Testis (tissue), 3 donors: Measurements from ENCODE around the gene FAM228A. TPM values are rescaled to one million over a fixed set of nuclear protein-coding genes. Genes with fewer than 3 reads are reported as not detected.

Experiments
- DNase-seq: peaks from one replicate; pipeline ENCODE4 v3.0.0-alpha.2; 2019
- H3K27ac ChIP-seq, 2 donors: fragments of 200-600 bp; sonication (generic); one replicate each; pipeline ENCODE4 v1.5.1; 2019
- H3K27me3 ChIP-seq: fragments of 200-600 bp; sonication (generic); one replicate; pipeline ENCODE4 v1.5.1; 2019
- H3K36me3 ChIP-seq: fragments of 200-600 bp; sonication (generic); one replicate; pipeline ENCODE4 v1.5.1; 2017; ENCODE audit warnings: low read depth; ENCODE audit errors: missing control alignments
- H3K4me1 ChIP-seq: fragments of 200-600 bp; sonication (generic); one replicate; pipeline ENCODE4 v1.5.1; 2019
- H3K4me3 ChIP-seq, 2 donors: fragments of 200-600 bp; sonication (generic); one replicate each; pipeline ENCODE4 v1.5.1; 2017 to 2019
- H3K9me3 ChIP-seq: fragments of 200-600 bp; sonication (generic); one replicate; pipeline ENCODE4 v1.5.1; 2017
- POLR2A ChIP-seq: fragments of 450-650 bp; IDR thresholded peaks from one replicate; pipeline ENCODE4 v1.6.1; 2017; ENCODE audit warnings: antibody characterized with exemption, mild to moderate bottlenecking, moderate library complexity
- WGBS, 2 donors: methylation state at CpG; one replicate each; pipeline ENCODE4 v1.1.5; 2018; 5-methylcytosine and 5-hydroxymethylcytosine counted together
- intact Hi-C: fragments of 100-400 bp; cut with DNase I; formaldehyde crosslinking; loops from one replicate; pipeline ENCODE4 v1.15.1; 2023; ENCODE audit warnings: low total_unique reads
- polyA plus RNA-seq: library from polyadenylated mRNA; stranded (reverse); fragments of 350-450 nt; fragmentation: Illumina TruSeq; extraction: RNeasy Lipid Tissue Mini Kit (QIAGEN cat#74804); gene quantifications from one replicate; pipeline ENCODE4 v1.2.3, GENCODE V29; 2014; ENCODE audit warnings: low read depth, low replicate concordance; ENCODE audit not compliant: insufficient read depth
- total RNA-seq, 2 donors: library from RNA; depleted of rRNA; stranded (reverse); fragments of >200 nt; gene quantifications; one replicate each; pipeline ENCODE4 v1.2.3, GENCODE V29; 2016
- TF ChIP-seq, protein P1 (sequence below), 3 experiments: fragments of 450-650 bp in 2 of 3; fragments of 200-600 bp in 1 of 3; sonication (generic) in 1 of 3; IDR thresholded peaks; one replicate each; pipeline ENCODE4 v1.5.1; 2016 to 2019; ENCODE audit warnings: antibody characterized with exemption in 3 of 3, mild to moderate bottlenecking in 2 of 3, moderate library complexity in 1 of 3

Gene FAM228A
- total and polyA plus RNA-seq, 3 donors from 2014 or later = 29.7 to 72.4 (median 33.4) TPM

DNA sequence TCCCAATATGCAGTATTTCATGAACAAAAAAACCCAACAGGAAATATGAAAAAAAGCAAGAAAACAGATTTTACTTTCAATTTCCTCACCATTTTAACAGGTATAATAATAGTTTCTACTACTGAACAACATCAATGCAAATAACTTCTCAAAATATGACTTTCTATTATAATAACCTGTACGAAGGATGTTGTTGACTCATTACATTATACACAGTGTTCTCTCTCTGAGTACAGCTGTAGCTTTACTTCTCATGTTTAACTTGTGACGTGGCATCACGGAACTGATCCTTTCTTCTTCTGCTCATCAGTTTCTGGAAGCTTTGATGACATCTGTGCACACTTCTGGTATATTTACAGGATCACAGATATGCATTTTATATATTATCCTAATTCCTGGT is 40.0 kb downstream of the FAM228A start:
- no peaks in the 10 kb centered on the region for H3K4me1 ChIP-seq
- no peaks in the 10 kb centered on the region for H3K36me3 ChIP-seq
- 93 to 94% methylated on average over 3 of the region's 3 CpGs for WGBS, 2 donors
- DNase-seq = no peak
- no peak overlapping the region for H3K27ac ChIP-seq
- no peaks in the 10 kb centered on the region for H3K27me3 ChIP-seq
- intact Hi-C loops = no loop called here
- TF ChIP-seq, protein P1, sequence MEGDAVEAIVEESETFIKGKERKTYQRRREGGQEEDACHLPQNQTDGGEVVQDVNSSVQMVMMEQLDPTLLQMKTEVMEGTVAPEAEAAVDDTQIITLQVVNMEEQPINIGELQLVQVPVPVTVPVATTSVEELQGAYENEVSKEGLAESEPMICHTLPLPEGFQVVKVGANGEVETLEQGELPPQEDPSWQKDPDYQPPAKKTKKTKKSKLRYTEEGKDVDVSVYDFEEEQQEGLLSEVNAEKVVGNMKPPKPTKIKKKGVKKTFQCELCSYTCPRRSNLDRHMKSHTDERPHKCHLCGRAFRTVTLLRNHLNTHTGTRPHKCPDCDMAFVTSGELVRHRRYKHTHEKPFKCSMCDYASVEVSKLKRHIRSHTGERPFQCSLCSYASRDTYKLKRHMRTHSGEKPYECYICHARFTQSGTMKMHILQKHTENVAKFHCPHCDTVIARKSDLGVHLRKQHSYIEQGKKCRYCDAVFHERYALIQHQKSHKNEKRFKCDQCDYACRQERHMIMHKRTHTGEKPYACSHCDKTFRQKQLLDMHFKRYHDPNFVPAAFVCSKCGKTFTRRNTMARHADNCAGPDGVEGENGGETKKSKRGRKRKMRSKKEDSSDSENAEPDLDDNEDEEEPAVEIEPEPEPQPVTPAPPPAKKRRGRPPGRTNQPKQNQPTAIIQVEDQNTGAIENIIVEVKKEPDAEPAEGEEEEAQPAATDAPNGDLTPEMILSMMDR (IDR thresholded peaks at IDR 0.05) = no peak
- no peak for TF ChIP-seq POLR2A
- no peak overlapping the region for H3K4me3 ChIP-seq
- H3K9me3 ChIP-seq = no peaks in the 10 kb centered on the region

DNA sequence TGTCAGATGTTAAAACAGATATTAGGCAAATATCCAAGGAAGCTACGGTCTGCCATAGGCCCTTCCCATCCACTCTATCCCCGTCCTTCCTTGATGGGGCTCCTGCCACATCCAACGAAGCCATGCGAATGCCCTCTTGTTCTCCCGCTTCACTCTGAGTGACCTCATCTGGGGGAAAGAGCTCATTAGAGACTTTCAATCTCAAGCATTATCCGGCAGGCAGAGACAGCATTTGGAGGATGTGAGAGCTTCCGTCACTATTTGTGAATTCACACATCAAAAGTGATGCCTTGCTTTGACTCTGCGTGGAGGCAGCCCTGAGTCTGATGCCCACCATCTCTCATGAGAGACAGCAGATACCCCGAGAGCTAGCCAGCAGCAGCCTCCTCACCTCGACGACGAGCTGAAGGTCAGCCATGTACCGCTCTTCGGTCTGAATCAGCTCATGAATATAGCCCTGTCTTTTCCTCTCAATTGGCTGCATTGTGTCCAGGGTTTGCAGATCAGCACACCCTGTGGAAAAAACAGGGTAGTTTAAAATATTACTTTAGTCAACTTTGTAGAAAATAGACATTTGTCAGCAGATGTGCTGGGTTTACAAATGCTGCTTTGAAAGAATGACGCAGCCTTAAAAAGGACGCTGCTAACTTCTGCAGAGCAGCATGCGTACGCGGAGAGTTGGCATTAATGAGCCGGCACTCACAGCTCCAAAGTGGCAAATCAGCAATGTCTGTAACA is 45.9 kb downstream of the FAM228A start:
- H3K4me3 ChIP-seq = no peak overlapping the region
- H3K9me3 ChIP-seq = no peaks in the 10 kb centered on the region
- 88 to 92% methylated on average over 20 of the region's 20 CpGs for WGBS, 2 donors
- no peaks in the 10 kb centered on the region for H3K27me3 ChIP-seq
- H3K4me1 ChIP-seq = no peaks in the 10 kb centered on the region
- intact Hi-C loops = no loop called here
- DNase-seq = no peak
- TF ChIP-seq POLR2A = no peak
- TF ChIP-seq, protein P1 (IDR thresholded peaks at IDR 0.05) = no peak
- H3K27ac ChIP-seq = no peak overlapping the region
- no peaks in the 10 kb centered on the region for H3K36me3 ChIP-seq

DNA sequence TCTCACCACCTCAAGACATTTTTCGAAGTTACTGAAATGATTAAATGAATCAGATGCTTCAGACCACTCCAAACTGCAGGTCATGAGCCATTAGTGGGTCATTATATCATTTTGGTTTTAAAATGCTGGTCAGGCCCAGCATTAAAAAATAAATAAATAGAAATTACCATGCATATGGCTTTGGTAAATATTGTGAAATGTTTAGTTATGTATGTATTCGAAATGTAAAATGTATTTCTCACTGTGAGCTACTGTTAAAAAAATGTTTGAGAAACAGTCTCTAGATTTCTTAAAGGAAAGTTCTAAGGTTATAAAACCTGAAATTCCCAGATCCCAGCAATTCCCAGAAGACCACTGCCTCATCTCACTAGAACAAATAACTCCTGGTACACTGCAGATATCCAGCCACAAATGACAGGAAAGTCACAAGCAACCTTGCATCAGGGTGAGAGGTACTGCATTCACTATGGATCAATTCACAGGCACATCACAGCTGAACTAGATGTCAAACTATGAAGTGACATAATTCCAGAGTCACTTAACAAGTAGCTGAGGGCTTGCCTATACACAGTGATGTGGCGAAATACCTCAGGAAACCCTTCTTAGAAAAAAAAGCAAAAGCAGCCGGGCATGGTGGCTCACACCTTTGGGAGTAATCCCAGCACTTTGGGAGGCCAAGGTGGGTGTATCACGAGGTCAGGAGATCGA is 46.6 kb downstream of the FAM228A start:
- WGBS, 2 donors = 92 to 97% methylated on average over 6 of the region's 6 CpGs
- no peaks in the 10 kb centered on the region for H3K4me1 ChIP-seq
- H3K27ac ChIP-seq = no peak overlapping the region
- no peaks in the 10 kb centered on the region for H3K36me3 ChIP-seq
- intact Hi-C loops = no loop called here
- no peak for DNase-seq
- H3K4me3 ChIP-seq = no peak overlapping the region
- no peaks in the 10 kb centered on the region for H3K27me3 ChIP-seq
- no peak for TF ChIP-seq POLR2A
- TF ChIP-seq, protein P1 (IDR thresholded peaks at IDR 0.05) = no peak
- H3K9me3 ChIP-seq = no peaks in the 10 kb centered on the region

DNA sequence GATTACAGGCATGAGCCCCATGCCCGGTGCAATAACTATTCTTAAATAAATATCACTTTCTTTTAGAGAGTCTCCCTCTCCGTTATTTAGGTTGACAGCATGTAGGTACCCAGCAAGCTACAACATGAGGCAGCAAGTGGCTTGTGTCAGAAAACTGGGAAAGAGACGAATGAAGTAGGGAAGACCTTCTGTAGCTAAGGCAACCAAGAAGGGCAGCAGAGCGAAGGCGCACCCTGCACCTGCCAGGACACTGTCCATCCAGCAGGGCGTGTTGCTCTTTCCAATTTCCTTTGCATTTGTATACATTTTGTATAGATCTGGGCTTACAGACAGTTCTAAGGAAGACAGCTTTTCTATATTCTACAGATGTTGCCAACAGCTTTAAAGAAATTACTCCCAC is 48.1 kb downstream of the FAM228A start:
- Histone ChIP-seq H3K4me3 (no peak overlapping the region), H3K4me1 (no peaks in the 10 kb centered on the region), H3K27me3 (no peaks in the 10 kb centered on the region), H3K27ac (no peak overlapping the region), H3K36me3 (no peaks in the 10 kb centered on the region), H3K9me3 (no peaks in the 10 kb centered on the region)
- TF ChIP-seq POLR2A = no peak
- intact Hi-C loops = no loop called here
- no peak for DNase-seq
- 80 to 89% methylated on average over 6 of the region's 6 CpGs for WGBS, 2 donors

DNA sequence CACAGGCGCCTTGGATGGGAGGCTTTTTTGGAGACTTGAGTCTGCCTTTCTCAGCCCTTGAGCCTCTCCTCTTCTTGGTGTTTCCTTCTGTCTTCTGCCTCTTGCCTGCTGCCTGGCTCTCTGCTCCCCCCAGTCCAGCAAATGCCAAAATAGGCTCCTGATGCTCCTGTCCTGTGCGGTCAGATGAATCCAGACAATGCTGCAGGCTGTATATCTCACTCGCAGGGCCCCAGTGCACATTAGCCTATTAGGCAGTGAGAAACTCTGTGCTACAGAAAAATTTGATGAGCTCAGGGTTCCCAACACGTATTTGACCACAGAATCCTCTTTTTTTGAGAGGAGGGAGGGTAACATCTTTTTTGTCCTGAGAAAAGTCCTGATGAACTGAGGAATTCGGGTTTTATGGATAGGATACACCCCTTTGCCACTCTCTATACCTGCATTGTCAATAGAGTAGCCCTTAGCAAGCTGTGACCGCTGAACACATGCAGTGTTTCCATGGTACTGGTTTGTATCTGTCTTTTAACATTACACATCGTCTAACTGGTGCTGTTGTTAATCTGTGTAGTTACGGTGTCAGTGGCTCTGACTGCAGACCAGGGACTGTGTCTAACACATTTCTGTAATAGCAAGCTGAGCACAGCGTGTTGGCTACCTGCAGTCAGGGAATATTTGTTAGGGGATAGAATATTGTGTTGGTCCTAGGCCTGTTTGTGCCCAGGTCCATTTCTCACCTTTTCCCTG is 50.8 kb downstream of the FAM228A start:
- intact Hi-C loops = no loop called here
- H3K27ac ChIP-seq = no peak overlapping the region
- no peak for TF ChIP-seq POLR2A
- TF ChIP-seq, protein P1 (IDR thresholded peaks at IDR 0.05) = no peak
- H3K9me3 ChIP-seq = no peaks in the 10 kb centered on the region
- no peaks in the 10 kb centered on the region for H3K36me3 ChIP-seq
- H3K4me1 ChIP-seq = no peaks in the 10 kb centered on the region
- WGBS, 2 donors = 92 to 94% methylated on average over 9 of the region's 9 CpGs
- no peaks in the 10 kb centered on the region for H3K27me3 ChIP-seq
- no peak for DNase-seq
- no peak overlapping the region for H3K4me3 ChIP-seq
